ENCODE measurements around the gene MTUS2. TPM values are rescaled to one million over a fixed set of nuclear protein-coding genes. Genes with fewer than 3 reads are reported as not detected.

MTUS2 gene
- total RNA-seq, 1 donor from 2014 or later: not detected

GRCh38 chr13:29059800-29060199 lies 239.7 kb downstream of the MTUS2 start:
- H3K27me3 ChIP-seq (ENCODE audit: control insufficient read depth, insufficient read depth, low read length): no peaks in the 10 kb centered on the region
- no peak for TF ChIP-seq CTCF (IDR thresholded peaks at IDR 0.05; ENCODE audit: insufficient read depth, low read length, severe bottlenecking)
- H3K4me3 ChIP-seq (ENCODE audit: low read depth, low read length): no peak overlapping the region
- FAIRE-seq: no peak
- H3K36me3 ChIP-seq (ENCODE audit: control insufficient read depth, insufficient read depth, low read length): no peaks in the 10 kb centered on the region
- DNase-seq (ENCODE audit: low read depth): no peak

- Histone ChIP-seq H3K36me3 (ENCODE audit: control insufficient read depth, insufficient read depth, low read length) (no peaks in the 10 kb centered on the region), H3K27me3 (ENCODE audit: control insufficient read depth, insufficient read depth, low read length) (no peaks in the 10 kb centered on the region), H3K4me3 (ENCODE audit: low read depth, low read length) (no peak overlapping the region)
- no peak for FAIRE-seq
- no peak for TF ChIP-seq CTCF (IDR thresholded peaks at IDR 0.05; ENCODE audit: insufficient read depth, low read length, severe bottlenecking)
- no peak for DNase-seq (ENCODE audit: low read depth)
Measured at GRCh38 chr13:29065142-29065541, 245.0 kb downstream of the MTUS2 start.

- no peak for FAIRE-seq
- Histone ChIP-seq H3K27me3 (ENCODE audit: control insufficient read depth, insufficient read depth, low read length) (no peaks in the 10 kb centered on the region), H3K4me3 (ENCODE audit: low read depth, low read length) (no peak overlapping the region), H3K36me3 (ENCODE audit: control insufficient read depth, insufficient read depth, low read length) (no peaks in the 10 kb centered on the region)
- DNase-seq (ENCODE audit: low read depth): no peak
- TF ChIP-seq CTCF (IDR thresholded peaks at IDR 0.05; ENCODE audit: insufficient read depth, low read length, severe bottlenecking): no peak
Measured at GRCh38 chr13:29067306-29067945, 247.3 kb downstream of the MTUS2 start.

- no peaks in the 10 kb centered on the region for H3K27me3 ChIP-seq (ENCODE audit: control insufficient read depth, insufficient read depth, low read length)
- no peak for TF ChIP-seq CTCF (IDR thresholded peaks at IDR 0.05; ENCODE audit: insufficient read depth, low read length, severe bottlenecking)
- FAIRE-seq (no peak), DNase-seq (ENCODE audit: low read depth) (no peak)
- H3K36me3 ChIP-seq (ENCODE audit: control insufficient read depth, insufficient read depth, low read length): no peaks in the 10 kb centered on the region
- no peak overlapping the region for H3K4me3 ChIP-seq (ENCODE audit: low read depth, low read length)
Measured at GRCh38 chr13:29073755-29074154, 253.6 kb downstream of the MTUS2 start.

- H3K4me3 ChIP-seq (ENCODE audit: low read depth, low read length): no peak overlapping the region
- no peaks in the 10 kb centered on the region for H3K36me3 ChIP-seq (ENCODE audit: control insufficient read depth, insufficient read depth, low read length)
- FAIRE-seq (no peak), DNase-seq (ENCODE audit: low read depth) (no peak)
- TF ChIP-seq CTCF (IDR thresholded peaks at IDR 0.05; ENCODE audit: insufficient read depth, low read length, severe bottlenecking): no peak
- no peaks in the 10 kb centered on the region for H3K27me3 ChIP-seq (ENCODE audit: control insufficient read depth, insufficient read depth, low read length)
Measured at GRCh38 chr13:29077051-29077813, 257.1 kb downstream of the MTUS2 start.

Data from bronchial epithelial cell (primary cell).